GM15510 (cell line): ENCODE measurements around the gene EGR4.

Experiments
- POLR2A ChIP-seq: IDR thresholded peaks from 3 replicates; pipeline ENCODE4 v1.6.1; 2011; ENCODE audit warnings: borderline replicate concordance; ENCODE audit not compliant: insufficient read length; ENCODE audit errors: extremely low read depth

Gene EGR4

DNA sequence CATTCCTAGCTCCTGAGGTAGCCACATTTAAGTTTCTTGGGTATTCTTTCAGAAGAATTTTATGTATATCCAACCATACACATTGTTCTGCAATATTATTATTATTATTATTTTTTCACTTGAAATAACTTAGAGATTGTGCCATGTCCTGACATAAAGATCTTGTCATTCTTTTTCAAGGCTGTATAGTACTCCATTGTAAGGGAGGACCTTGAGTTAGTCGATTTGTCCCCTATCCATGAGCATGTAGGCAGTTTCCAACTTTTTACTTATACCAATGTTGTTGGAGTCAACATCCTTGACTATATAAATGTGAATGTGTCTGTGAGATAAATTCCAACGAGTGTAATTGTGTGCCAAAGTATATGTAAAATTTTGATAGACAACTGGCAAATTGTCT, 891 bp upstream of the EGR4 start:
- TF ChIP-seq POLR2A, result no peak

DNA sequence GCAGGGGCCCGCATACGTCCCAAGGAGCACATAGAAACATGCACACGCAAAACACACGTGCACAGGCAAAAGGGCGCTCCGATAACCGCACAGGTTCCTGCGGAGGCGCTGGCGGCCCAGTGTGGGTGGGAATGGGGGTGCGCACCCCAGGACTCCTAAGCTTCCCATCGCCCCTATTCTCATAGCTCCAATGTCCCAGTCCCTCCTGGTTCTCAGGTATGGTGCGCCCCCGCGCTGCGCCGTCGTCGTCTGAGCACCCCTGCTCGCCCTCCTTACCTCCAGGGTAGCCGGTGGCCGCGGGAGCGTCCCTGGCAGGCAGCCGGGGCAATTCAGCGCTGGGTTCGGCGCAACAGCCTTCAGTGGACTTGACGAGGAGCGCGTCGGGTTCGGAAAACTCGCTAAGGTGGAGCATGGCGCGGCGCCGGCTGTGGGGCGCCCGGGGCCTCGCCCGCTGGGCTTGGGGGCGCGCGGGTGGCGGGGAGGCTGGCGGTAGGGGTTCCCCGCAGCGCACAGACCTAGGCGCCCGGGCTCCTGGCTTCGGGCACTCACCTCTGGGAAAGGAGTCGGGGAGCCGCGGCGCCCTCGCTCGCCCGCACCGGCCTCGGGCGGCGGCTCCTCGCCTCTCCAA, 328 bp downstream of the EGR4 start:
- TF ChIP-seq POLR2A, result no peak

DNA sequence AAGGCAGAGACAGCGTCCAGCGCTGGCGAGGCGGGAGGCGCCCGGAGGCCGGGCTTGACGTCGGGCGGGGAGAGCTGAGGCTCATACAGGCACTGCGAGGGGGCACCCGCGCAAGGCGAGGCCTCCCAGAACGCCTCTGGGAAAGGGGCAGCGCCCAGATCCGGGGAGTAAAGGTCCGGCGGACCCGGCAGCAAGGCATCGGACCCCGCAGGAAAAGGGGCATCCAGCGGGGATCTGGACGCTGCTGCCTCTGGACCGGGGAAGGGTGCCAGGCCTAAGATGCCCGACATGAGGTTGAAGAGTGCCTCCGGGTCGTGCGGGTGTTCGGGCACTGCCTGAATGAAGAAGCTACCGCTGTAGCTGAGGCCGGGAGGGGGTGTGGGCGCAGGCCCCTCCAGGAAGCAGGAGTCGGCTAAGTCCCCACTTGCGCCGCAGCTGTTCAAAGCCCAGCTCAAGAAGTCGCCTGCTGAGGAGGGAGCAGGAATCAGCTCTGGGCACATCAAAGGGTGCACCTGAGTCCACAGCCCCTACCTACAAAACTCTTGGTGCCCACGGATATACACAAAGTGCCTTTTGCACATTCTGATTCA, 937 bp downstream of the EGR4 start:
- TF ChIP-seq POLR2A, result no peak

DNA sequence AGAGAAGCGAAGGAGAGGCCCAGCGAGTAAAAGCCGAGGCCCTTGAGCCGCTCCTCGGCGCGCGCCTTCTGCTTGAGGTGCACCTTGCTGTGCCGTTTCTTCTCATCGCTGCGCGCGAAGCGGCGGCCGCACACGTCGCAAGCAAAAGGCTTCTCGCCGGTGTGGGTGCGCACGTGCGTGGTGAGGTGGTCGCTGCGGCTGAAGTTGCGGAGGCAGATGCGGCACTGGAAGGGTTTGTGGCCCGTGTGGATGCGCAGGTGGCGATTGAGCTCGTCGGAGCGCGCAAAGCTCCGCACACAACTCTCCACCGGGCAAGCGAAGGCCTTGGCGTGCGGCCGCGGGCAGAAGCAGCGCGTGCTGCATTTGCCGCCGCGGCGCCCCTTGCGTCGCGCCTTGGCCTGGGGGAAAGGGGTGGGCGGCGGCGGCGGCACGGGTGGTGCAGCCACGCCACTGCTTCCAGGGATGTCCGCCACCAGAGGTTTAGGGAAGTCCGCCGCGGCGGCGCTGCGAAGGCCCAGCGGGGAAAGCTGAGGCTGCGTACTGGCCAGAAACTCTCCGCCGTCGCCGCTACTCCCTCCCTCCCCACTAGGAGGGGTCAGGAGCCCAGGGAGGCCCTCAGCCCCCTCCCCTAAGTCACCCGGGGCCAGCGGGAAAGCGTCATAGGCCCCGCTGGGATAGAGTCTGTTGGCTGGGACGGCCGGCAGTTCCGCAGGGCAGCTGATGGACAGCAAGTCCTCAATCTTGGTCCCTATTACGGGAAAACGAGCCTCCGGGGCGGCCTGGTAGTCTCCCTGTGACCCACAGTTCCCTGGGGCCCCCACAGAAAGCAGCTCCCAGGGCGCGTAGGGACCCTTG, 1.7 kb downstream of the EGR4 start:
- no peak for TF ChIP-seq POLR2A

DNA sequence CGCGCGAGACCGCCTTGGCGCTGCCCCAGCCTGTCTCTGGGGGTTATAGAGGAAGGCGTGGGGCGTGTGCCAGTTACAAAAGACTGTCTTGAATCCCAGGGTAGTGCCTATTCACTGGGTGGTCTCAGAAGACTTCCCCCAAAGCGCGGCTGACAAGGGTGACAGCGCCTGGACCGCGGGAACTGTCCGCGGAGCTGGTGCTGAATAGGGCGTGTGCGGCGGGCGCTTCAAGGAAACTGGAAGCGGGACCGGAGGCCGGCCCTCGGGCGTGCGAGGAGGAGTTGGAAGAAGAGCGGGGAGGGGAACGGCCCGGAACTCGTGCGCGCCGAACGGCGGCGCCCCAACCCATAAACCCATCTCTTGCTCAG, 2.3 kb downstream of the EGR4 start:
- no peak for TF ChIP-seq POLR2A

DNA sequence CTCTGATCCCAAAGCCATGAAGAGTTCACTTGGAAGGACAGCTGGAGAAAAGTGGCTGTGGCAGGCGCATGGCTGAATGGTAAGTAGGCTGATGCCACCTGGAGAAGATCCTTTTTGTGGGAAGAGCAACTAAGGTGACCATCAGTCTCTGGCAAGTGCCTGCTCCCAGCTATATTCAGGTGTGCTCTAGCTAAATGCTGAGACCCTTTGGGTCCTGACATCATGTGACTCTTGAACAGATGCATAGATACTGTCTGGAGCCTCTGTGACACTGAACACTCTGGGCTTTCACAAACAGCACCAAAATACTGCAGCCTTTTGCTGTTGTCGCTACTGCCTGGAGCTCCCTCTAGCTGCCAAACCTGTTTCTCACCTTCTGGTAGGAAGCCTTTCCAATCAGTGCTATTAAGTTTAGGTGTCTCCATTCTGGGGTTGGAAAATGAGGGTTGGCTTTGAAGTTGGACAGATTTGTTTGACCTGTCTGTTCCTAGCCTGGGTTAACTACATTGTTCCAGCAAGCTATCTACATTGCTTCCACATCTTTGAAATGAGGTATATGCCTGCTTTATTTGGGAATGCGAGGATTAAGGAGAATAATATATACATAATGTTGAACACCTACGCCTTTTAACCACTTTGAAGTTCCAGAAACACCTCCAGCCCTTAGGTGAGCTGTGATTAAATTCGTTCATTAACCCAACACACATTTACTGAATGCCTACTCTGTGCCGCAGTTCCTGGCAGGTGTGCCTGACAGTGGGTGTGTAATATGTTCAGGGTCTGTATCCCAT, 3.1 kb downstream of the EGR4 start:
- no peak for TF ChIP-seq POLR2A

DNA sequence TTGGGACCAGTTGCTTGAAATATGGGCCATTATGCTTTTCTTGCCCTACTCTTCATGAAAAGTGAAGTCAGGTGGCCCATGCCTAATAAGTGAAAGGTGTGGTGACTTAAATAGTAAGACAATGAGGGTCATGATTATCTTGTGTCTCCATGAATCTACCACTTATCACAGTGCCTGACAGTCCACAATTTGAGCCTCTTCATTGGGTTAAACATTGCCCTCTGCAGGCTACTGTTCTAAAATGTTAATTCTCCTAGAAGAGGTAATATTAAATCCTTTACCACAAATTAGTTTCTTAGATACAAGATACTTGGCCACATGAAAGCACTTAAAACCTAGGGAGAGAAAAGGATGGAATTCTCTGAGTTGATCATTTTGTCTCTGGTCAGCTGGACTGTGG, 4.0 kb downstream of the EGR4 start:
- no peak for TF ChIP-seq POLR2A

DNA sequence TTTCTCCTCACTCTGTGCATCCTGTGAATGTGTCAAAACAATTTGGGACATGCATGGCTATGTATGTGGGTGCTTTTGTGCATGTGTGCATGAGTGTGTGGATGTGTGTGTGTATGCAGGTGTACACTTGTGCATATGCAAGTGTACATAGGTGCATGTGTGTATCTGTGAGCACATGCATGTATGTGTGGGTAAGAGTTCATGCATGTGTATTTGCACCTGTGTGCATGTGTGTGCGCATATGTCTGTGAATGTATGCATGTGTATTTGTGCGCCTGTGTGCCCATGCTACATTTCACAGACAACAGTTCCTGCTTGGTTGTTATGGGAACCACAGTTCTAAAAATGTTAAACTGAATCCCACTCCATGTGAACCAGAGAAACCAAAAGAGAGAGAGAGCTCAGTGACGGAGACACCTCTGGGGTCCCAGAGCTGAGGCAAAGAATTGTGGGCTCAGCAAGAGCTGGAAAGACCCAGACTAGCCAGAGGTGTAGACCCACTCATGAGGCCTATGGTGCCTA, 7.2 kb downstream of the EGR4 start:
- no peak for TF ChIP-seq POLR2A

DNA sequence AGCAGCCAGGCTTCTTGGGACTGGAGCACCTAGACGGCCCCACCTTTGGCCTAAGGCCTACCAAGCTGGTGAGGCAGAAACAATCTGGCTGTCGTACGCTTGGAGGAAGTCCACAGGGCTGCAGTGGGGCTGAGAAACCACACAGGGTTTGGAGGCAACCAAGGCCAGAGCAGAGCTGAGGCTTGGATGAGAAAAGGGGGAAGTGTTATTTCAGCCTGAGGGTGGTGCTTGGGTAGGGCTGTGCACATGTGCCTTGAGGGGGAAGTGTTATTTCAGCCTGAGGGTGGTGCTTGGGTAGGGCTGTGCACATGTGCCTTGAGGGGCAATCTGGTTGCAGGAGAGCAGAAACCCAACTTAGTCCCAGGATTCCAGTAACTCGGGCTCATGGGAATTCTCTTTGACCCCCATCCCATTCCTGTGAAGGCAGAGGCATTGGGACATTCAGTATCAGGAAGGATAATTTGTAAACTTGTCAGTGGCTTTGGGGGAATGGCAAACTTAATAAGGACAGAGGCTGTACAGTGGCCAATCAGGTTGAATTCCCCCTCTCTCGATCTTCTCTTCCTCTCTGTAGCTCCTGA, 8.1 kb downstream of the EGR4 start:
- no peak for TF ChIP-seq POLR2A

DNA sequence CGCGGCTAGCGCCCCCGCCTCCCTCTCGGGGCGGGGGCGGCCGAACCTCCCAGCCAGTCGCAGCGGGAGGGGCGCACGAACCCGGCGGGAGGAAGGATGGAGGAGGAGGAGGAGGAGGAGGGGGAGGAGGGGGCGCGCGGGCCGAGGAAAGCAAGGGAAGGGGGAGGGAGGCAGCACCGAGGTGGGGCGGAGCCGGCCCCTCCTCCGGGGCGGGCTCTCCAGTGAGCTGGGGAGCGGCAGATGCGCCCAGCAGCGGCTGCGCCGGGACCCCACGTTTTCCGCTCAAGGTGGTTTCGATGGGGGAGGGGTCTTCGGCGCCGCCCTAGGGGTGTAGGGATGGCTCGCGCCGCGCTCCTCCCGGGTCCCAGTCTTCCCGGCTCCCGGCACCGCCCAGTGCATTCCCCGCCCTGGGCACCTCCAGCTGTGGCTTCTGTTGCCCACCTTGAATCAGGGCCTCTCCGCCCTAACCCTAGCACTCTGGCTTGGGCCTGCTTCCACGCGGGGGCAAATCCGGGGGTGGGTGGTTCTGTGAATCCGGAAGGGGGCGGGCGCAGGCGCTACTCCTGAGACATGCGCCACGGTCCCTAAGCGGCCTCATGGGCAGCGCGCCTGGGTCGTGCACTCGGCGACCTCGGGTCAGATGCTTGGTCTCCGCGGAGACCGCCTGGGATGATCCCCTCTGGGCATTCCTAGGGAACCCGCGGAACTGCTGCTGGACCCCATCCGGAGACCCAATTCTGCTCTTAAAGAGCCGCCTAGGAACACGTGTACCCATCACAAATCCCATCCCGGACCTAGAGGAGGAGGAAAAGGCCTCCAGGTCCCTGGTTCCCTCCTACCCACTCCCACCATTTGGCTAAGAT, 8.8 kb downstream of the EGR4 start, which contains the start of gene FBXO41:
Gene FBXO41, minus strand, starts transcription at position 183 of the 863 bp plus-strand sequence. CDS start 14,848 bp downstream, outside the sequence.
- TF ChIP-seq POLR2A, result peak; percentile 58

DNA sequence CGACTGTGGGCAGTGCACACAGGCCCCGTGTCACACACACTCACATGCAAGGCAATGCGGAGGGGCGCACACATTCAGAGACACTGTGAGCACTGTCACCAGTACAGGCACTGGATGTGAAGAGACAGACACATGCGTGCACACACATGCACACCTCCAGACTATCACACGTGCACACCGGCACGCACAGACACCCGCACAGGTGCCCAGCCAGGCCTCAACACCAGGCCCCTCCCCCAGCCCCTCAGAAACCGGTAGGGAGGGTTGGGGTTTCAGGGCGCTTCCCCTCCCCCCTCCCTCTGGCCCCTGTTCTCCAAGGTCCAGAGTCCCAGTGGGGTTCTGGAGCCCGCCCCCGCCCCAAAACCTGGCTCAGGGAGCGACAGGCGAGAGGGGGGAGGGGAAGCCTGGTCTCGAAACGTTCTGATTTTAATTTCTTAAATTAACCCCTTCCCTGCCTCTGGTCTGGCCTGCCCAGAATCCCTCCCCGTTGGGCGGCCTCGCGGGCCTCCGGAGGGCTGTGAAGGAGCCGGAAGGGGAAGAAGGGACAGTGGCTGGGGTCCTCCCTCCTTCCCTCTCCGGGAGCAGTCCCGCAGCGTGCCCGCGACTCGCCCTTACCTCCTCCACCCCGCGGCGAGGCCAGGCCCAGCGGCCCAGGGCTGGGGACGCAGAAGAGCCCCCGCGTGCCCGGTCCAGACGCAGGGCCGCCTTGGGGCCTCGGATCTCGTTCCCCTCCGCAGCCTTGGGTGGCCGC, 9.6 kb downstream of the EGR4 start:
- TF ChIP-seq POLR2A, result peak; percentile 17

DNA sequence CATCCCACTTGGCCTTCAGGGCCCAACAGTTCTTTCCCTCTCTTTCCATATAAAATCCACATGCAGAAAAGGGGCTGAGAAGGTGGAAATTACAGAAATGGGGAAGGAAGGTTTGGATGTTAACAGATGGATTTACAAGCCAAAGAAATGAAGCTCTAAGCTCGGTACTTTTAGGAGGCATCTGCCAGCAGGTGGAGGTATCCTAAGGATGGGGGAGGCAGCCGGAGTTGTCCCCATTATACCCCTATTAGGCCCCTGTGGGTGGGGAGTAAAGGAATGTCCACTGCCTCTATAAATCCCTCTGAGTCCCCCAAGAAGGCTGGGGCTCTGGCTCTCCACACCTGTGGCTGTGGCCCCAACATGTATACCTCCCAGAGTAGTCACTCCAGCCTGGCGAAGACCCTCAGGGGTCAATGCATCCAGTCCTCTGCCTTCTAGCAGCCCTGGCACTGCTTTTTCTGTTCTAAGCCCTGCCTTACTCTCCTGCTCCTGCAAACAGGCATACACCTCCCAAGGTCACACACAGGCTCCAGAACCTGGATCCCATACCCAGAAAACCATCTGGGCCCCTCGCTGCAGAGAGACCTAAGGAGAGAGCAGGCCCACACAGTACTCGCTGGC, 10.3 kb downstream of the EGR4 start:
- TF ChIP-seq POLR2A, result no peak
